HEK293 (cell line): ENCODE measurements around the gene SYCP2.

Experiments used
- CTCF ChIA-PET: fragments of 350-600 bp; formaldehyde crosslinking; extraction: SDS; loops from one replicate; lab custom pipeline; 2021; ENCODE audit warnings: antibody characterized with exemption; lab: Yijun Ruan, JAX
- POLR2A ChIA-PET: fragments of 300-600 bp; formaldehyde crosslinking; extraction: SDS; loops from one replicate; lab custom pipeline; 2020; ENCODE audit warnings: antibody characterized with exemption, inconsistent platforms; lab: Yijun Ruan, JAX
- H3K27ac ChIP-seq: fragments of 200-500 bp; sonication (Bioruptor generic); 2 replicates; pipeline ENCODE4 v1.5.1; 2014; ENCODE audit warnings: low read depth, low read length, control low read depth, inconsistent platforms; ENCODE audit errors: extremely low read depth
- H3K36me3 ChIP-seq, 2 experiments: fragments of 200-500 bp in 1 of 2; sonication (Bioruptor generic) in 1 of 2; 1 replicate in 1 of 2; 2 replicates in 1 of 2; pipeline ENCODE4 v1.5.1; 2014 to 2017; ENCODE audit warnings: inconsistent platforms in 2 of 2, low read length in 2 of 2; ENCODE audit not compliant: control insufficient read depth in 2 of 2, insufficient read depth in 1 of 2
- H3K4me1 ChIP-seq: fragments of 200-500 bp; sonication (Bioruptor generic); 2 replicates; pipeline ENCODE4 v1.5.1; 2014; ENCODE audit warnings: mild to moderate bottlenecking, low read length, inconsistent platforms; ENCODE audit not compliant: control insufficient read depth, insufficient read depth
- H3K4me3 ChIP-seq: 2 replicates; pipeline ENCODE4 v1.5.1; 2011; ENCODE audit warnings: low read depth, mild to moderate bottlenecking, control low read depth, low read length, moderate library complexity
- H3K9me3 ChIP-seq: fragments of 200-500 bp; sonication (Bioruptor generic); 2 replicates; pipeline ENCODE4 v1.5.1; 2014; ENCODE audit warnings: low read depth, low read length, inconsistent platforms; ENCODE audit not compliant: control insufficient read depth, insufficient read depth
- GLIS2 ChIP-seq: fragments of 450-650 bp; formaldehyde crosslinking; IDR thresholded peaks from 2 replicates; pipeline ENCODE4 v1.5.1; 2016; ENCODE audit warnings: missing biosample characterization, missing genetic modification characterization
- ZNF274 ChIP-seq, 2 experiments: fragments of 200-500 bp in 1 of 2; fragments of 450-650 bp in 1 of 2; sonication (Bioruptor generic) in 1 of 2; formaldehyde crosslinking in 1 of 2; IDR thresholded peaks; 2 replicates each; pipeline versions ENCODE4 v1.5.1 to v1.6.1; 2014 to 2016; ENCODE audit warnings: borderline replicate concordance in 1 of 2, inconsistent platforms in 1 of 2, low read length in 1 of 2, missing biosample characterization in 1 of 2, missing genetic modification characterization in 1 of 2
- ZNF350 ChIP-seq: fragments of 450-650 bp; formaldehyde crosslinking; IDR thresholded peaks from 2 replicates; pipeline ENCODE4 v1.5.0; 2017; ENCODE audit warnings: missing biosample characterization, mild to moderate bottlenecking, missing genetic modification characterization
- ZNF629 ChIP-seq: fragments of 450-650 bp; formaldehyde crosslinking; IDR thresholded peaks from 2 replicates; pipeline ENCODE4 v1.5.1; 2017; ENCODE audit warnings: missing biosample characterization, missing genetic modification characterization
- ZNF701 ChIP-seq: fragments of 450-650 bp; formaldehyde crosslinking; IDR thresholded peaks from 2 replicates; pipeline ENCODE4 v1.5.1; 2016; ENCODE audit warnings: missing biosample characterization, missing genetic modification characterization
- TF ChIP-seq, protein P1 (sequence below): fragments of 450-650 bp; formaldehyde crosslinking; IDR thresholded peaks from 2 replicates; pipeline ENCODE4 v1.5.1; 2016; ENCODE audit warnings: missing biosample characterization, missing genetic modification characterization
- TF ChIP-seq, protein P2 (sequence below): fragments of 450-650 bp; formaldehyde crosslinking; IDR thresholded peaks from 2 replicates; pipeline ENCODE4 v1.5.1; 2016; ENCODE audit warnings: missing biosample characterization, missing genetic modification characterization, low read depth

The SYCP2 gene

DNA sequence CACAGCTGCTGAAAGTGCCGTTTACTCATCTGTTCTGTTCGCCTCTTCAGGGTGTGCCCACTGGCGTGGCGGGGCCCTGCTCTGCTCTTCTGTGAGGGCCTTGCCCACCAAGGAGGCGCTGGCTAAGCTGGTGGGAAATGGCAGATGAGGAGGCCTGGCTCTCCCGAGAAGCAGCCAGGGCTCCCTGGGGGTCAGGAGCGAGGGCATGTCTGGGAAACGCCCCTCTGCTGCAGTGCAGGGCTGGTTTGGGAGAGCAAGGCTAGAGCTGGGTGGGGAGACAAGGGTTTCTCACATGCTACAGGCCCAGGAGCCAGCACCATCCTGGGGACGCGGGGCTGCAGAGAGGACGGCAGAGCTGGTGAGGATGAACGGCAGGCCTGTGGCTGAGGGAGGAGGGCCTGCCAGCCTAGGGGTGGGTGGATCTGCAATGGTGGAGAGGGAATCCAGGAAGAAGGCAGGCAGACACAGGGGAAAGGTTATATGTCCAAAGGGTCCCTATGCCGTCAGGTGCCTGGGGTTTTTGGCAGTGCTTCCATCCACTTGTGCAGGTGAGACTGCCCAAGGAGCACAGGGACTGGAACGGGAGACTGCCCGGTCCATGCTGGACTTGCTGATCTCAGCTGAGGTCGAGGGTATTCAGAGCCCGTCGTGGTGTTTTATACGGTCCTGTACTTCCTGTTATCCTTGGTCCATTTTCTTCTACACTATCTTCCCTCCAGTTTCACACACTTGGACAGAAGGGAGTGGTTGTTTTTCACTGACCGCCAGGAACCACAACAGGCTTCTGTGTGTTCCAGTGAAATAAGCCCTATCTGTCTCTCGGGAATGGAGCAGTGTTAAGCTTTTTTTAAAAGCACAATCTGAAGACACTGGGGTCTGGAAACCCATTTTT lies 119.2 kb downstream of the SYCP2 start:
- ChIA-PET CTCF (interaction anchor here (1.1 kb wide), 1 partner anchor 21 kb away, joined by 4 read pairs; no protein-coding TSS in a partner anchor), POLR2A (no interaction called here)
- Histone ChIP-seq H3K9me3 (no peaks in the 10 kb centered on the region), H3K27ac (no peak overlapping the region), H3K4me3 (no peak overlapping the region), H3K4me1 (no peaks in the 10 kb centered on the region), H3K36me3 (no peaks in the 10 kb centered on the region)
- TF ChIP-seq, protein P1, sequence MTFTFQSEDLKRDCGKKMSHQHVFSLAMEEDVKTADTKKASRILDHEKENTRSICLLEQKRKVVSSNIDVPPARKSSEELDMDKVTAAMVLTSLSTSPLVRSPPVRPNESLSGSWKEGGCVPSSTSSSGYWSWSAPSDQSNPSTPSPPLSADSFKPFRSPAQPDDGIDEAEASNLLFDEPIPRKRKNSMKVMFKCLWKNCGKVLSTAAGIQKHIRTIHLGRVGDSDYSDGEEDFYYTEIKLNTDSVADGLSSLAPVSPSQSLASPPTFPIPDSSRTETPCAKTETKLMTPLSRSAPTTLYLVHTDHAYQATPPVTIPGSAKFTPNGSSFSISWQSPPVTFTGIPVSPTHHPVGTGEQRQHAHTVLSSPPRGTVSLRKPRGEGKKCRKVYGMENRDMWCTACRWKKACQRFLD (tag by site-specific recombination): no peak
- TF ChIP-seq, protein P2, sequence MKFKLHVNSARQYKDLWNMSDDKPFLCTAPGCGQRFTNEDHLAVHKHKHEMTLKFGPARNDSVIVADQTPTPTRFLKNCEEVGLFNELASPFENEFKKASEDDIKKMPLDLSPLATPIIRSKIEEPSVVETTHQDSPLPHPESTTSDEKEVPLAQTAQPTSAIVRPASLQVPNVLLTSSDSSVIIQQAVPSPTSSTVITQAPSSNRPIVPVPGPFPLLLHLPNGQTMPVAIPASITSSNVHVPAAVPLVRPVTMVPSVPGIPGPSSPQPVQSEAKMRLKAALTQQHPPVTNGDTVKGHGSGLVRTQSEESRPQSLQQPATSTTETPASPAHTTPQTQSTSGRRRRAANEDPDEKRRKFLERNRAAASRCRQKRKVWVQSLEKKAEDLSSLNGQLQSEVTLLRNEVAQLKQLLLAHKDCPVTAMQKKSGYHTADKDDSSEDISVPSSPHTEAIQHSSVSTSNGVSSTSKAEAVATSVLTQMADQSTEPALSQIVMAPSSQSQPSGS: no peak
- TF ChIP-seq GLIS2 (tag by site-specific recombination): no peak
- TF ChIP-seq ZNF629 (tag by site-specific recombination): no peak
- TF ChIP-seq ZNF274 (IDR thresholded peaks at IDR 0.05; ENCODE audit: low read length): no peak
- TF ChIP-seq ZNF274 (tag by site-specific recombination; IDR thresholded peaks at IDR 0.05; ENCODE audit: borderline replicate concordance): no peak
- TF ChIP-seq ZNF701 (tag by site-specific recombination): no peak
- no peak for TF ChIP-seq ZNF350 (tag by site-specific recombination)
